Epidermal melanocyte (primary cell): ENCODE results near the gene CRELD1.

Source experiments
- DNase-seq: peaks from one replicate; pipeline ENCODE4 v3.0.0; 2011; ENCODE audit warnings: low spot score; ENCODE audit not compliant: insufficient read length

Gene CRELD1

DNA sequence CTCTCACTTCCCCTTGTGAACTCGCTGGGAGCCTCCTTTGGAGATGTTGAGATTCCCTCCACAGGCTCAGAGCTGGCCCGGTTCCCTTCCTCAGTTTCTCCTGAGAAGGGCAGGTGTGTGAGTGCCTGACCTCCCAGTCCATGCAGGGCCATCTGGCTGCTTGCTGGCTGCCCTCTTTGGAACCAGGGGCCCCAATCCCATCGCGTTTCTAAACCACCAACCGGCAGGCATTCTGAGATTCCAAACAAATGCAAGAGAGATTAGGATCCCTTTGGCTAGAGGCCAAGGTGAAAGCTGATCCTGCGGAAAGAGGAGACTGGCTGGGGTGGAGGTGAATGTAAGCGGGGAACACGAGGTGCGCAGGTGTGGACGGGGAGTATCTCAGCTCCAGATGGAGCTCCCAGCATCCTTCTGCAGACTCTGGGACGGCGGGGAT lies 21.5 kb downstream of the CRELD1 start:
- DNase-seq: no peak

DNA sequence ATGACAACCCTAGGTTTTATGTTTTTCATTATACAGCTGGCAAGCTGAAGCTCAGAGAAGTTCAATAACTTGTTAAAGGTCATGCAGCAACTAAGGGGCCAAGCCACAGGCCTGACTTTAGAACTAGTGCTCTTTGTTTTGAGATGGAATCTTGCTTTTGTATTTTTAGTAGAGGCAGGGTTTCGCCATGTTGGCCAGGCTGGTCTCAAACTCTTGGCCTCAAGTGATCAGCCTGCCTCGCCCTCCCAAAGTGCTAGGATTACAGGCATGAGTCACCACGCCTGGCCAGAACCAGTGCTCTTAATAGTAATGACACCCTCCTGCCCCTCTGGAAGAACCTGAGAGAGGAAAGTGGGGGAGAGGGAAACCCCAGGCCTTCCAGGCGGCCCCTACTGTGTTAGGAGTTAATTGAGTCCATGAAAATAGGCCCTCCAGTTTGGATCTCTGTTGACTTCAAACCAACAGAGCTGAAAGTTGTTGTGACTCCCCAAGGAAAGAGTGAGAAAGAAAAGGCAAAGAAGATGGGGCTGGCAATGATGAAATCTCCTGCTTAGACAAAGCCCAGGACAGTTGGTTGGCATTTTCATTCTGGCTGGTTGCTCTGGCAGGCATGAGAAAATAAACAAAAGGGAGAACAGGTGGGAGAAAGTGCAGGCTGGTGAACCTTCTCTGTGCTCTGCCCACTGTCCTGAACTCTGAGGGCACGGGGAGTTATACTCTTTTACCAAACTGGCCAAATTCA lies 22.1 kb downstream of the CRELD1 start:
- DNase-seq: no peak

DNA sequence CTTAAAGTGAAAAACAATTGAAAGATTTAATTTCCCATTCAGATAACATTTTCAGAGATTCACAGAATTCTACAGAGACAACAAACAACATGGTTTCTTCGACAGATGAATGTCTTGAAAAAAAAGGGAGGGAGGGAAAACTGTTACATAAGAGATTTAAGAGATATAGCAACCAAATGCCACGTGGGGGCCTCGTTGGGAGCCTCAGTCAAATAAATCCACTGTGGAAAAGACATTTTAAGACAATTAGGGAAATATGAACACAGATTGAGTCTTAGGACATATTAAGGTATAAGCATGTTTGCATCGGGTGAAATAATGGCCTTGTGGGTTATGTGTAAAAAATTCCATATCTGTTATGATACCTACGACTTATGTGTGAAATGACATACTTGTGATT lies 23.6 kb downstream of the CRELD1 start:
- DNase-seq: no peak

DNA sequence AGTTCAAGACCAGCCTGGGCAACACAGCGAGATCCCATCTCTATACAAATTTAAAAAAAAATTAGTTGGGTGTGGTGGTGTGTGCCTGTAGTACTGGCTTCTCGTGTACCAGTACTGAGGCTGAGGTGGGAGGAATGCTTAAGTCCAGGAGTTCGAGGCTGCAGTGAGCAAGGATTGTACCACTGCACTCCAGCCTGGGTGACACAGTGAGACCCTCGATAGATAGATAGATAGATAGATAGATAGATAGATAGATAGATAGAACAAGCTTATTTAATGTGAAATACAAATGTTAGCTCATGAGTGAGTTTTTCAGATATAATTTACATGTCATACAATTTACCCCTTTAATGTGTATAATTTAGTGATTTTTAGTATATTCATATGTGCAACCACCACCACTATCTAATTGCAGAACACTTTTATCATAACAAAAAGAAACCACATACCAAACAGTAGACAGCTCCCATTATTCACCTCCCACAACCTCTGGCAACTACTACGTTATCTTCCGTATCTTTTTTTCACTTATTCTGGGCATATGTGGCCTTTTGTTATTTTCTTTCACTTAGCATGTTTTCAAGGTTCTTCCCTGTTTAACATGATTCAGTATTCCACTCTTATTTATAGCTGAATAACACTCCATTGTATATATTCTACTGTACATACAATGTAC lies 31.7 kb downstream of the CRELD1 start:
- DNase-seq: no peak

DNA sequence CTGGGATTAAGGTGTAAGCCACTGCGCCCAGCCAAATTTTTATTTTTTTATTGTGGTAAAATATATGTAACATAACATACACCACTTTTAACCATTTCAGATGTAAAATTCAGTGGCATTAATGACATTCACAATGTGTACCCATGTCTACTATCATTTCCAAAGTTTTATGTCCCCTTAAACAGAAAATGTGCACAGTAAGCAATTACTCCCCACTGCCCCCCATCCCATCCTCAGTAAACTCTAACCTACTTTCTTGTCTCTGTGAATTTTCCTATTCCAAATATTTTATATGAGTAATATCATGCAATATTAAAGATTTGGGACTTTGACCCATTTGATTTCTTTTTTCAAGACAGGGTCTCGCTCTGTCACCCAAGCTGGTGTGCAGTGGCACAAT lies 33.2 kb downstream of the CRELD1 start:
- DNase-seq: no peak

DNA sequence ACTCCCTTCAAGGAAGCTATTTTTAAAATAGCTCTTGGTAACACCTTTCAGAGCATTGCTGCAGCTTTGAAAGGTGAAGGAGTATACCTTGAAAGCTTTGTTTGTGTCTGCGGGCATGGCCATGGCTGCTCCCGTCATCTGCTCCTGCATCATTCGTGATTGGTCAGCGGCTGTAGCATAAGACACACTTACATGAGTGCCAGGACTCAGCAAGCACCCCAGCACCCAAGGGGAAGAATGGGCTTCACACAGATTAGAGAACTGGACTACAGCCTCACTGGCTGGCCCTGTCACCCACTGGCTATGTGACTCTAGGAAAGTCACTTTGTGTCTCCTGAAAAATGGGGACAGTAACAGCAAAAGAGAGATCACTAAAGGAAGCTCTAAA lies 36.0 kb downstream of the CRELD1 start:
- DNase-seq: no peak

DNA sequence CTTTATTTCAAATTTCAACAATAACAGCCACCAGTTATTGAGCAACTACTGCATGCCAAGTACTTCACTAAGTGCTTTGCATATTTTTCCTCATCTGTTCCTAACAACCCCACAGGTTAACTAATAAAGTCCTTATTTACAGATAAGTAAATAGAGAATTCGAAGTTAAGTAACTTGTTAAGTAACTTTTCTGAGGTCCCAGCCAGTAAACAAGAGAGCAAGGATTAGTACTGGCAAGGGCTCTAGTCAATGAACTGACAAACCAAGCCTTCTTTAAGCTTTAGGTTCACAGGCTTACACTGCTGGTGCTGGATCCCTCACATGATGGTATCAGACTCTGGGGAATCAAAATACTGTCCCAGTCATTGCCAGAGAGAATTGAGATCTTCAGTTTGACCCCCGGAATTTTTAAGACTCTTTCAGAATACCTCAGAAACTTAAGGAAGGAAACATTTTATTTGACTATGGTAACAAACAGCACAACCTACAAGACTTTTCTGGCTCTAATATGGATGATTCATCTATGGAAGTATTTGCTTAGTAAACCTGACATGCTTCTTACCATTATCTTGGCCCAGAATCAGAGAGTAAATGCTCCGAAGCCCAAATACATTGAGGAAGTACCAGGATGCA lies 36.5 kb downstream of the CRELD1 start:
- DNase-seq: no peak

DNA sequence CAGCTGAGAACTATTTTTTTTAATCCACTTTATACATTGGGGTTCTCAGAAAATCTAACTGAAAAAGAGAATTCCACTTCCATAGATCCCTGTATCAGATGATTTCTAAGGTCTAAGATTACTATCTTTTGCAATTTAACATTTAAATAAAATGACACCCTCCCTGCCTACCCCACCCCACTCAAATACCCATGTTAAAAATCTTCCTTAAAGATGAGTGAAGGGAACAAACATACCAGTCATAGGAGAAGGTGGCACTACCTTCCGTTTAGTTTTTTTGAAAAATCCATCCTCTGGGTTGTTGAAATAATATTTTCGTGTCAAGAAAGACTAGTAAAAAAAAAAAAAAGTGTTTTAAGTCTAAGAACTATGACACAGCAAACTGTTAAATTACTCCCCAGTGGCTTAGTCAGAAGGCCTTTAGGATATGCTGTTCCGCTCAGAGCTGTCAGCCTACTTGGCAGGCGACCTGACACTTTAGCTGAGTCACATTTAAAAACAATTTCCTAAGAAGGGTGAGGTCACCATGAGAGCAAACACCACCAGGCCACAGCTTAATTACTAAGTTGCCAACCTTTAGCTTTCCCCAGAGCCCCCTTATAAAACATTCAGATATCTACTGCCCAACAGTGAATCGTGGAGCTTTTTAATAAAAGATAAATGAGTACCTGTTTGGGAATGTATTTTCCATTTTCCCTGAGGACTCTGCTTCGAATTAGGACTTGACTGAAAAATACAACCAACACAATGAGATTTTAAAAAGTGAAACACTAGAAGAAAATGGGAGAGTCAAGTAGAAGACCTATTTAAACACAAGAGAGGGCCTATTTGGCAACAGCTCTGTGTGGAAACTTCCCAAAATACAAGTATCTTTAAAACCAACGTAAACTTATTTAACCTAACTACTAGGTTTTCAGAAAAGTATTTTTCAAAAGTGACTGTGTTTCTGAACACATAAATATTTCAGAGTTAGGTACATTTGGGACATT lies 43.4 kb downstream of the CRELD1 start:
- no peak for DNase-seq

DNA sequence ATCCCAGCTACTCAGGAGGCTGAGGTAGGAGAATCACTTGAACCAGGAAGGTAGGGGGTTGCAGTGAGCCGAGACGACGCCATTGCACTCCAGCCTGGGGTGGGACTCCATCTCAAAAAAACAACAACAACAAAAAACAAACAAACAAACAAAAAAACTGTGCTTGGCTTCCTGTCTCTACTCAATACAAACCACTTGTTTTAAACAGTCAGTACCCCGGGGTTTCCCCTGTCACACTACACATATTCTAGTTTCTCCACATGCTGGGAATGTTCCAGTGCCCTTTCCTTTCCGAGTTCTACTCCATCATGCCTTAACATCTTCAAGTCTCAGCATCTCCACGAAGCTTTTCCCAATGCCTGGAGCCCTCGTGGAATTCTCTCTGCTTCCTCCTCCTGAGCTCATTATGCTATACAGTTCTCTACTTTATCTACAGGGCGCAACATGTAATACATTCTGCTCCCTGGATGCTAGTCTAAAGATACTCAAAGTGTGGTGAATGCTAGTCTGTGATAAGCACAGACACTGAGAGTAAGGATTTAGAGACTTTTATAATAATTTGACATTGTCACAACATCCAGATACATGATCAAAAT lies 45.2 kb downstream of the CRELD1 start:
- no peak for DNase-seq

DNA sequence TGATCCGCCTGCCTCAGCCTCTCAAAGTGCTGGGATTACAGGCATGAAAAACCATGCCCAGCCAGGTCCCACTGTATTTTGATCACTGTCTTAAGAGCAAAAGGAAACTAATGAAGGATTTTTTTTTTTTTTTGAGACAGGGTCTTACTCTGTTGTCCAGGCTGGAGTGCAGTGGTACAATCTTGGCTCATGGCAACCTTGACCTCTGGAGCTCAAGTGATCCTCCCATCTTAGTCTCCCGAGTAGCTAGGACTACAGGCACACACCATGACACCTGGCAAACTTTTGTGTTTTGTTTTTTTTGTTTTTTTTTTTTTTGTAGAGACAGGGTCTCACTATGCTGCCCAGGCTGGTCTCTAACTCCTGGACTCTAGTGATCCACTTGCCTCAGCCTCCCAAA lies 46.6 kb downstream of the CRELD1 start:
- no peak for DNase-seq

DNA sequence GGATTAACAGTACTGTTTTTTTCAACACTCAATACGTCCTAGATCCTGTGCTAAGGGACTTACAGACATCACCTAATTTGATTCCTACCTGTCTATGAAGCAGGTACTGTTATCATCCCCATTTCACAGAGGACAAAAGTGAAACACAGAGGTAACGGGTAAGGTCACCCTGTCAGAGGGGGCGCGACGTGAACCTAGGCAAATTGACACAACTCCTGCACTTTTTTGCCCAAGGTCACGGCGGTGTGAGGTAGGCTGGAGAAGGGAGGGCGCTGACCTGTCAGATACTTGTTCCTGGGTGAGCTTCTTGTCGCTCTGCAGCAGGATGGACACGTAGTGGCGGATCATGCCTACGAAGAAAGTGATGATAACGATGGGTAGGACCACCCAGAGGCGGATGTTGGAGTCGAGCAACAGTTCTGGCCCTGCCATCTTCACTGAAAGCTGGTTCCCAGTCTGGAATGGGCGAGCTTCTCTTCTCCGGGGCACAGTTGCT lies 52.6 kb downstream of the CRELD1 start:
- no peak for DNase-seq

DNA sequence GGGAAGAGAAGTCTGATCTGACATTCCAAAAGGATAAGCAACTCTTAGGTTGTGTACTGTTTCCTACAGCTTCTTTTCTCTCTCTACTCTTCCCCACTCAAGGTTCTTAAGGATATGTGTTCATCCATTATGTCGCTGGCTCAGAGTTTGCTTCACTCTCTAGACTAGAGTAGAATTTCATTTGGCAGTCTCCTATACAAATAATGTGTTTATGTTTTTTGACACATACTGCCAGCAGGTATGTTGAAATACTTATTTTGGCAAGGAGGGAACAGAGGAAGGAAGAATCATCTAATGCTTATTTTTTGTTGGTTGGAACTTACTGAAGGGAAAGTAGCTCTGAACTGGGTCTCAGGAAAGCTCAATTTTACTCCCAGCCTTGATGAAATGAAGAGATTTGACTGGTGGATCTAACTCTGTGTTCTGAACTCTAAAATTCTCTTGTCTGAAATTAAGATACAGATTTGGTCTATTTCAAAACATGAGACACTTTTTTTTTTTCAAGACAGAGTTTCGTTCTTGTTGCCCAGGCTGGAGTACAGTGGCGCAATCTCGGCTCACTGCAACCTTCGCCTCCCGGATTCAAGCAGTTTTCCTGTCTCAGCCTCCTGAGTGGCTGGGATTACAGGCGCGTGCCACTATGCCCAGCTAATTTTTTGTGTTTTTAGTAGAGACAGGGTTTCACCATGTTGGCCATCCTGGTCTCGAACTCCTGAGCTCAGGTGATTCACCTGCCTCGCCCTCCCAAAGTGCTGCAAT lies 60.6 kb downstream of the CRELD1 start:
- no peak for DNase-seq
